Upper lobe of left lung (tissue), 6 donors: Measurements from ENCODE around the gene ABCA6. TPM values are rescaled to one million over a fixed set of nuclear protein-coding genes. Genes with fewer than 3 reads are reported as not detected.

Source experiments
- ATAC-seq, 2 donors: fragments of 200-7000 bp; cut with Tn5 transposase; one replicate each; pipeline ENCODE4 v1.9.1; 2022; ENCODE audit warnings: mild to moderate bottlenecking in 2 of 2, moderate library complexity in 2 of 2; ENCODE audit not compliant: low FRiP score in 2 of 2
- DNase-seq, 2 donors: peaks; one replicate each; pipeline ENCODE4 v3.0.0-alpha.2; 2019 to 2020
- H3K27ac ChIP-seq, 4 donors: fragments of 200-600 bp; sonication (generic); one replicate each; pipeline ENCODE4 v1.5.1; 2016 to 2019
- H3K27me3 ChIP-seq, 4 donors: fragments of 200-600 bp; sonication (generic); one replicate each; pipeline ENCODE4 v1.5.1; 2017 to 2019
- H3K36me3 ChIP-seq, 4 donors: fragments of 200-600 bp; sonication (generic); one replicate each; pipeline ENCODE4 v1.5.1; 2016 to 2019
- H3K4me1 ChIP-seq, 4 donors: fragments of 200-600 bp; sonication (generic); one replicate each; pipeline ENCODE4 v1.5.1; 2018 to 2019
- H3K4me3 ChIP-seq, 4 donors: fragments of 200-600 bp; sonication (generic); one replicate each; pipeline ENCODE4 v1.5.1; 2017 to 2019; ENCODE audit warnings: mild to moderate bottlenecking in 2 of 4, moderate library complexity in 1 of 4
- H3K9me3 ChIP-seq, 4 donors: fragments of 200-600 bp; sonication (generic); one replicate each; pipeline ENCODE4 v1.5.1; 2018 to 2019
- EP300 ChIP-seq, 4 donors: sonication (generic); formaldehyde crosslinking; IDR thresholded peaks; one replicate each; pipeline ENCODE4 v1.5.1; 2017; ENCODE audit warnings: antibody characterized with exemption in 4 of 4, control low read depth in 2 of 4
- POLR2A ChIP-seq, 4 donors: fragments of 450-650 bp; IDR thresholded peaks; one replicate each; pipeline ENCODE4 v1.5.1; 2016 to 2017; ENCODE audit warnings: antibody characterized with exemption in 4 of 4, mild to moderate bottlenecking in 2 of 4
- POLR2AphosphoS5 ChIP-seq, 2 donors: sonication (generic); formaldehyde crosslinking; IDR thresholded peaks; one replicate each; pipeline ENCODE4 v1.5.1; 2017; ENCODE audit warnings: antibody characterized with exemption in 2 of 2
- WGBS, 2 donors: methylation state at CpG; one replicate each; pipeline ENCODE4 v1.1.5; 2017 to 2018; 5-methylcytosine and 5-hydroxymethylcytosine counted together
- total RNA-seq, 6 donors: library from RNA; depleted of rRNA in 4 of 6; stranded (reverse); fragments of >200 nt in 4 of 6; gene quantifications; one replicate each; pipeline versions ENCODE4 v1.1.0 to v1.2.1, GENCODE V29; 2016 to 2021
- TF ChIP-seq, protein P1 (sequence below), 6 experiments: fragments of 450-650 bp in 4 of 6; fragments of 200-600 bp in 2 of 6; sonication (generic) in 2 of 6; IDR thresholded peaks; one replicate each; pipeline ENCODE4 v1.5.1; 2016 to 2019; ENCODE audit warnings: antibody characterized with exemption in 6 of 6
- donor health status: DM: no; HTN: no; CAD: no; lungs with moderate emphysema.
- donor health status: DM: no; HTN: yes; CAD: no; lungs with severe emphysema.

ABCA6 gene
- total RNA-seq = 100 to 1,000 TPM in 1 of 6 donors, 10 to 100 TPM in 5; 17.6 to 176 (median 44.3) TPM

- DNase-seq (no peak), ATAC-seq (peak in 1 of 2 donors; percentile 92)
- Histone ChIP-seq H3K9me3 (no peaks in the 10 kb centered on the region), H3K4me1 (peaks cover 0 to 18% (median 3%) of the 10 kb centered on the region in 4 donors), H3K36me3 (no peaks in the 10 kb centered on the region), H3K27me3 (no peaks in the 10 kb centered on the region), H3K4me3 (peak within 1 kb of the TSS; percentile 19 to 29 (median 22)), H3K27ac (peak within 1 kb of the TSS in 2 of 4 donors; percentile 4 to 21)
- TF ChIP-seq POLR2AphosphoS5 (IDR thresholded peaks at IDR 0.05) = no peak
- TF ChIP-seq POLR2A (IDR thresholded peaks at IDR 0.05) = peak in 1 of 4 donors; percentile 7
- 47 to 50% methylated on average over 4 of the region's 4 CpGs for WGBS, 2 donors
These were observed at the start of gene ABCA6 for GRCh38 chr17:69141431-69142174. Gene ABCA6, minus strand, starts transcription at chr17:69141895. Its CDS starts 1,192 bp downstream, at chr17:69140703.

DNA sequence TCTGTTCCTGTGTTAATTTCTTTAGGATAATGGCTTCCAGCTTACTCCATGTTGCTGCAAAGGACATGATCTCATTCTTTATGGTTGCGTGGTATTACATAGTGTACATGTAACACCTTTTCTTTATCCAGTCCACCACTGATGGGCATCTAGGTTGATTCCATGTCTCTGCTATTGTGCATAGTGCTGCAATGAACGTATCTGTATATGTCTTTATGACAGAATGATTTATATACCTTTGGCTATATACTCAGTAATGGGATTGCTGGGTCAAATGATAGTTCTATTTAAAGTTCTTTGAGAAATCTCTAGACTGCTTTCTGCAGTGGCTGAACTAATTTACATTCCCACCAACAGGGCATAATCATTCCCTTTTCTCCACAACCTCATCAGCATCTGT is 47.1 kb upstream of the ABCA6 start:
- no peak for TF ChIP-seq EP300 (IDR thresholded peaks at IDR 0.05)
- TF ChIP-seq POLR2AphosphoS5 (IDR thresholded peaks at IDR 0.05) = no peak
- TF ChIP-seq POLR2A (IDR thresholded peaks at IDR 0.05) = no peak
- no peak for DNase-seq
- H3K27ac ChIP-seq = no peak overlapping the region
- H3K4me1 ChIP-seq = no peaks in the 10 kb centered on the region
- 79 to 83% methylated on average over 2 of the region's 2 CpGs for whole genome bisulfite sequencing, 2 donors
- no peaks in the 10 kb centered on the region for H3K9me3 ChIP-seq
- H3K4me3 ChIP-seq = no peak overlapping the region
- no peaks in the 10 kb centered on the region for H3K27me3 ChIP-seq
- no peaks in the 10 kb centered on the region for H3K36me3 ChIP-seq
- ATAC-seq = no peak

DNA sequence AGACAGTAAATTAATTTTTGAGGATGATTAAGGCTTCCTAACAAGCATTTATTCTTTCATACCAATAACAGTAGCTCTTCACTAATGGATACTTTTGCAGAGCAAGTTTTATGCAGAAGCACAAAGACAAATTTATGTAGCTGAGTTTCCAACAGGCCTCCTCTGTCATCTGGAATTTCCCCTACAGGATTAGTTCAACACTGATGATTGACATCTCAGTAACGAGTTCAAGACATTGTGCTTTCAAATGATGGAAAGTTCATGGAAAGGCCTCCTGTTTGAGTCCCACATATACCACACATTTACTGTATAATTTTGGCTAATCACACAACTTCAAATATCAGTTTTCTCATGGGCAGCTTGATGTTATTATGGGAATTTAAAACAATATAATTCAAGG is 46.4 kb upstream of the ABCA6 start:
- 55 to 78% methylated on average over 1 of the region's 1 CpG for WGBS, 2 donors
- H3K4me3 ChIP-seq = no peak overlapping the region
- no peak for DNase-seq
- H3K27me3 ChIP-seq = no peaks in the 10 kb centered on the region
- no peaks in the 10 kb centered on the region for H3K4me1 ChIP-seq
- H3K27ac ChIP-seq = no peak overlapping the region
- TF ChIP-seq EP300 (IDR thresholded peaks at IDR 0.05) (no peak), POLR2AphosphoS5 (IDR thresholded peaks at IDR 0.05) (no peak), POLR2A (IDR thresholded peaks at IDR 0.05) (no peak)
- TF ChIP-seq, protein P1, sequence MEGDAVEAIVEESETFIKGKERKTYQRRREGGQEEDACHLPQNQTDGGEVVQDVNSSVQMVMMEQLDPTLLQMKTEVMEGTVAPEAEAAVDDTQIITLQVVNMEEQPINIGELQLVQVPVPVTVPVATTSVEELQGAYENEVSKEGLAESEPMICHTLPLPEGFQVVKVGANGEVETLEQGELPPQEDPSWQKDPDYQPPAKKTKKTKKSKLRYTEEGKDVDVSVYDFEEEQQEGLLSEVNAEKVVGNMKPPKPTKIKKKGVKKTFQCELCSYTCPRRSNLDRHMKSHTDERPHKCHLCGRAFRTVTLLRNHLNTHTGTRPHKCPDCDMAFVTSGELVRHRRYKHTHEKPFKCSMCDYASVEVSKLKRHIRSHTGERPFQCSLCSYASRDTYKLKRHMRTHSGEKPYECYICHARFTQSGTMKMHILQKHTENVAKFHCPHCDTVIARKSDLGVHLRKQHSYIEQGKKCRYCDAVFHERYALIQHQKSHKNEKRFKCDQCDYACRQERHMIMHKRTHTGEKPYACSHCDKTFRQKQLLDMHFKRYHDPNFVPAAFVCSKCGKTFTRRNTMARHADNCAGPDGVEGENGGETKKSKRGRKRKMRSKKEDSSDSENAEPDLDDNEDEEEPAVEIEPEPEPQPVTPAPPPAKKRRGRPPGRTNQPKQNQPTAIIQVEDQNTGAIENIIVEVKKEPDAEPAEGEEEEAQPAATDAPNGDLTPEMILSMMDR (IDR thresholded peaks at IDR 0.05) = no peak
- no peaks in the 10 kb centered on the region for H3K36me3 ChIP-seq
- no peaks in the 10 kb centered on the region for H3K9me3 ChIP-seq
- no peak for ATAC-seq

- Histone ChIP-seq H3K27ac (no peak overlapping the region), H3K4me3 (no peak overlapping the region), H3K4me1 (no peaks in the 10 kb centered on the region), H3K36me3 (no peaks in the 10 kb centered on the region), H3K27me3 (no peaks in the 10 kb centered on the region), H3K9me3 (no peaks in the 10 kb centered on the region)
- ATAC-seq (no peak), DNase-seq (no peak)
- TF ChIP-seq POLR2AphosphoS5 (IDR thresholded peaks at IDR 0.05) = no peak
- TF ChIP-seq EP300 (IDR thresholded peaks at IDR 0.05) = no peak
These were observed 45.6 kb upstream of the ABCA6 start for GRCh38 chr17:69187294-69187693.

DNA sequence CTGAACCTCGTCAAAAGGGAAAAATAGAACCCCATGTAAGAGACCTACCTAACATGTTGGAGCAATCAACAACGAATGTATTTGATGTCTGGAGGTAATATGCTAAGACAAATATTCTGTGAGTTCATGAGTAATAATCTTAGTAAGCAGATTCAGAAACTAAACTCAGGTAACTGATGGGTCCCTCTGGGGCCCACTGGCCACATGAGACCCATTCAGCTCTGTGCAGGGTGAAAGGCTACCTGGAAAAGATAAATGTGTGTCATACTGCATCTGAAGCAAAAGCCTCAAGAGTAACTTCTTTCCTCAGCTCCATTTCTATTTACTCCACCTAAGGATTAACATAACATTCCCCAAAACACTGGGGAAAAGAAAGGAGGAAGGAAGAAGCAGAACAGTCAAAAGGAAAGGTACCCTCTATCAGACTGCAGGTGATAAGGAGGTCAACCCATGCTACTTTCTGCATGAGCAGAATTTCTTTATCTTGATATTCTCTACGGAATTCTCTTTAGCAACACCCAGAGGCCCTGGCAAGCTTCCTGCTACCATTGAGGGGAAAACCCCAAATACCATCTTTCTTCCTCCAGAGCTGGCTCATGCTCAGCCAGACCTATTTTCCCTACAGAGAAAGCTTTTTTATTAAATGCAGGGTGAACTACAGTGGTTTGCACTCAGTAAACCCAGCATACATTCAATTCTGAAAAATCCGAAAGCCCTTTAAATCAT is 37.7 kb upstream of the ABCA6 start:
- no peak overlapping the region for H3K27ac ChIP-seq
- WGBS, 2 donors = 60% methylated on average over 4 of the region's 4 CpGs
- H3K4me3 ChIP-seq = no peak overlapping the region
- H3K27me3 ChIP-seq = no peaks in the 10 kb centered on the region
- TF ChIP-seq POLR2A (IDR thresholded peaks at IDR 0.05) (no peak), POLR2AphosphoS5 (IDR thresholded peaks at IDR 0.05) (no peak), EP300 (IDR thresholded peaks at IDR 0.05) (no peak)
- TF ChIP-seq, protein P1 (IDR thresholded peaks at IDR 0.05) = no peak
- H3K36me3 ChIP-seq = no peaks in the 10 kb centered on the region
- peaks cover 0 to 4% (median 0%) of the 10 kb centered on the region in 4 donors for H3K4me1 ChIP-seq
- ATAC-seq (no peak), DNase-seq (no peak)
- no peaks in the 10 kb centered on the region for H3K9me3 ChIP-seq

GRCh38 chr17:69176457-69176795 is 34.7 kb upstream of the ABCA6 start:
- Histone ChIP-seq H3K4me3 (no peak overlapping the region), H3K9me3 (no peaks in the 10 kb centered on the region), H3K27me3 (no peaks in the 10 kb centered on the region), H3K36me3 (no peaks in the 10 kb centered on the region), H3K4me1 (peaks cover 0 to 4% (median 0%) of the 10 kb centered on the region in 4 donors), H3K27ac (peak overlapping the region in 1 of 4 donors; percentile 6)
- no peak for TF ChIP-seq POLR2A (IDR thresholded peaks at IDR 0.05)
- no peak for TF ChIP-seq EP300 (IDR thresholded peaks at IDR 0.05)
- TF ChIP-seq POLR2AphosphoS5 (IDR thresholded peaks at IDR 0.05) = no peak
- TF ChIP-seq, protein P1 (IDR thresholded peaks at IDR 0.05) = no peak
- DNase-seq (no peak), ATAC-seq (no peak)
- 88 to 93% methylated on average over 1 of the region's 1 CpG for WGBS, 2 donors
